ENCODE results near the gene LASP1NB.

The LASP1NB gene

GRCh38 chr17:38915639-38915995 is 9.8 kb upstream of the LASP1NB start:
- no peaks in the 10 kb centered on the region for H3K36me3 ChIP-seq (ENCODE audit: control insufficient read depth, insufficient read depth, low read length)
- H2AFZ ChIP-seq = no peak overlapping the region
- H3K4me1 ChIP-seq = peaks cover 7% of the 10 kb centered on the region
- no peaks in the 10 kb centered on the region for H3K27me3 ChIP-seq (ENCODE audit: control insufficient read depth, insufficient read depth, low read length)
- no peak overlapping the region for H3K27ac ChIP-seq
- no peaks in the 10 kb centered on the region for H3K9me3 ChIP-seq (ENCODE audit: control insufficient read depth, low read length)
- peaks cover 3% of the 10 kb centered on the region for H3K79me2 ChIP-seq
- H3K9ac ChIP-seq = no peak overlapping the region
- no peak for TF ChIP-seq CTCF (IDR thresholded peaks at IDR 0.05)
- no peak overlapping the region for H3K4me2 ChIP-seq (ENCODE audit: low read length)
- H3K4me3 ChIP-seq (ENCODE audit: low read depth, low read length) = no peak overlapping the region

- no peaks in the 10 kb centered on the region for H3K79me2 ChIP-seq
- no peak overlapping the region for H3K4me3 ChIP-seq (ENCODE audit: low read depth, low read length)
- peaks cover 7% of the 10 kb centered on the region for H3K4me1 ChIP-seq
- no peaks in the 10 kb centered on the region for H3K9me3 ChIP-seq (ENCODE audit: control insufficient read depth, low read length)
- H3K36me3 ChIP-seq (ENCODE audit: control insufficient read depth, insufficient read depth, low read length) = no peaks in the 10 kb centered on the region
- H3K9ac ChIP-seq = no peak overlapping the region
- no peak overlapping the region for H3K4me2 ChIP-seq (ENCODE audit: low read length)
- H2AFZ ChIP-seq = no peak overlapping the region
- H3K27ac ChIP-seq = no peak overlapping the region
- H3K27me3 ChIP-seq (ENCODE audit: control insufficient read depth, insufficient read depth, low read length) = no peaks in the 10 kb centered on the region
- no peak for TF ChIP-seq CTCF (IDR thresholded peaks at IDR 0.05)
Measured at GRCh38 chr17:38916771-38917170, 8.6 kb upstream of the LASP1NB start.

- no peaks in the 10 kb centered on the region for H3K79me2 ChIP-seq
- peaks cover 7% of the 10 kb centered on the region for H3K4me1 ChIP-seq
- no peaks in the 10 kb centered on the region for H3K27me3 ChIP-seq (ENCODE audit: control insufficient read depth, insufficient read depth, low read length)
- H3K27ac ChIP-seq = no peak overlapping the region
- H2AFZ ChIP-seq = no peak overlapping the region
- H3K36me3 ChIP-seq (ENCODE audit: control insufficient read depth, insufficient read depth, low read length) = no peaks in the 10 kb centered on the region
- H3K4me3 ChIP-seq (ENCODE audit: low read depth, low read length) = no peak overlapping the region
- no peak overlapping the region for H3K9ac ChIP-seq
- TF ChIP-seq CTCF (IDR thresholded peaks at IDR 0.05) = no peak
- H3K9me3 ChIP-seq (ENCODE audit: control insufficient read depth, low read length) = no peaks in the 10 kb centered on the region
- no peak overlapping the region for H3K4me2 ChIP-seq (ENCODE audit: low read length)
Measured at GRCh38 chr17:38917259-38917658, 8.2 kb upstream of the LASP1NB start.

- H3K36me3 ChIP-seq (ENCODE audit: control insufficient read depth, insufficient read depth, low read length) = no peaks in the 10 kb centered on the region
- H3K4me2 ChIP-seq (ENCODE audit: low read length) = no peak overlapping the region
- no peak overlapping the region for H3K9ac ChIP-seq
- H3K4me1 ChIP-seq = peaks cover 7% of the 10 kb centered on the region
- no peak for TF ChIP-seq CTCF (IDR thresholded peaks at IDR 0.05)
- H2AFZ ChIP-seq = no peak overlapping the region
- no peaks in the 10 kb centered on the region for H3K27me3 ChIP-seq (ENCODE audit: control insufficient read depth, insufficient read depth, low read length)
- no peak overlapping the region for H3K27ac ChIP-seq
- no peaks in the 10 kb centered on the region for H3K9me3 ChIP-seq (ENCODE audit: control insufficient read depth, low read length)
- no peaks in the 10 kb centered on the region for H3K79me2 ChIP-seq
- no peak overlapping the region for H3K4me3 ChIP-seq (ENCODE audit: low read depth, low read length)
Measured at GRCh38 chr17:38918129-38918913, 7.1 kb upstream of the LASP1NB start.

GRCh38 chr17:38918916-38919315 is 6.5 kb upstream of the LASP1NB start:
- Histone ChIP-seq H3K27ac (no peak overlapping the region), H3K9me3 (ENCODE audit: control insufficient read depth, low read length) (no peaks in the 10 kb centered on the region), H3K4me1 (peaks cover 7% of the 10 kb centered on the region), H3K79me2 (no peaks in the 10 kb centered on the region), H3K4me2 (ENCODE audit: low read length) (no peak overlapping the region), H3K4me3 (ENCODE audit: low read depth, low read length) (no peak overlapping the region), H3K27me3 (ENCODE audit: control insufficient read depth, insufficient read depth, low read length) (no peaks in the 10 kb centered on the region), H3K36me3 (ENCODE audit: control insufficient read depth, insufficient read depth, low read length) (no peaks in the 10 kb centered on the region), H3K9ac (no peak overlapping the region), H2AFZ (no peak overlapping the region)
- TF ChIP-seq CTCF (IDR thresholded peaks at IDR 0.05) = no peak
